ENCODE data around the gene GGCT. TPM values are rescaled to one million over a fixed set of nuclear protein-coding genes. Genes with fewer than 3 reads are reported as not detected.

Gene GGCT
- total RNA-seq, 2 donors from 2014 or later, result 46.4 to 48.9 TPM

DNA sequence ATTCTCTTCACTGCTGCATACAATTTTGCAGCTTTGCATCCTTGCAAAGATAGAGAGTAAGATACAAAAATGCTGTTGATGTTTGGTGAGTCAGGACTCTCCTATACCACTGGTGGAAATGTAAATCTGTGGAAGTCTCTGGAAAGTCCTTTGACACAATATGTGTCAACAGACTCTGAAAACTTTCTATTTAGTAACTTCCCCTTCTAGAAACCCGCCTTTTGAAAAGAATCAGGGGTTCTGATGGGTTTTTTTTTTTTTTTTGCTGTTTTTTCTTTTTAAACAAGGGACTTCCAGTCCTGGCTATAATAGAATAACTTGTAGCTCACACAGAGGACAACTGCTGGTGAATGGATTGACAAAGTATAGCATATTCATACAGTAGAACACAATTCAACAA, 42.5 kb downstream of the GGCT start:
- no peaks in the 10 kb centered on the region for H3K27me3 Mint-ChIP-seq (ENCODE audit: insufficient read depth)
- no peaks in the 10 kb centered on the region for H3K36me3 Mint-ChIP-seq (ENCODE audit: low read depth)
- no peak for DNase-seq
- no peaks in the 10 kb centered on the region for H3K4me1 Mint-ChIP-seq
- H3K4me1 ChIP-seq (ENCODE audit: control insufficient read depth, insufficient read depth, low read length), result no peaks in the 10 kb centered on the region
- H3K27me3 ChIP-seq (ENCODE audit: control insufficient read depth, insufficient read depth, low read length, poor library complexity, severe bottlenecking), result no peaks in the 10 kb centered on the region
- WGBS, 2 experiments (ENCODE audit: insufficient coverage in 1 of 2, insufficient read length in 1 of 2), result 100% methylated on average over 1 of the region's 1 CpG; no CpG with 5 or more reads in 1 of the 2 experiments
- no peak overlapping the region for H3K27ac ChIP-seq (ENCODE audit: low read depth, low read length)
- no peaks in the 10 kb centered on the region for H3K9me3 Mint-ChIP-seq
- H3K27ac Mint-ChIP-seq, result no peak overlapping the region
- no peak overlapping the region for H3K4me3 ChIP-seq (ENCODE audit: low read length)
- no peak overlapping the region for H3K9ac ChIP-seq (ENCODE audit: extremely low read depth, low read length, poor library complexity, severe bottlenecking)
- H3K9me3 ChIP-seq (ENCODE audit: control insufficient read depth, low read length), result no peaks in the 10 kb centered on the region
- no peak overlapping the region for H3K4me3 Mint-ChIP-seq
- H3K36me3 ChIP-seq (ENCODE audit: control insufficient read depth, insufficient read depth, low read length), result no peaks in the 10 kb centered on the region
- TF ChIP-seq, protein P1, sequence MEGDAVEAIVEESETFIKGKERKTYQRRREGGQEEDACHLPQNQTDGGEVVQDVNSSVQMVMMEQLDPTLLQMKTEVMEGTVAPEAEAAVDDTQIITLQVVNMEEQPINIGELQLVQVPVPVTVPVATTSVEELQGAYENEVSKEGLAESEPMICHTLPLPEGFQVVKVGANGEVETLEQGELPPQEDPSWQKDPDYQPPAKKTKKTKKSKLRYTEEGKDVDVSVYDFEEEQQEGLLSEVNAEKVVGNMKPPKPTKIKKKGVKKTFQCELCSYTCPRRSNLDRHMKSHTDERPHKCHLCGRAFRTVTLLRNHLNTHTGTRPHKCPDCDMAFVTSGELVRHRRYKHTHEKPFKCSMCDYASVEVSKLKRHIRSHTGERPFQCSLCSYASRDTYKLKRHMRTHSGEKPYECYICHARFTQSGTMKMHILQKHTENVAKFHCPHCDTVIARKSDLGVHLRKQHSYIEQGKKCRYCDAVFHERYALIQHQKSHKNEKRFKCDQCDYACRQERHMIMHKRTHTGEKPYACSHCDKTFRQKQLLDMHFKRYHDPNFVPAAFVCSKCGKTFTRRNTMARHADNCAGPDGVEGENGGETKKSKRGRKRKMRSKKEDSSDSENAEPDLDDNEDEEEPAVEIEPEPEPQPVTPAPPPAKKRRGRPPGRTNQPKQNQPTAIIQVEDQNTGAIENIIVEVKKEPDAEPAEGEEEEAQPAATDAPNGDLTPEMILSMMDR (conservative IDR thresholded peaks at IDR 0.05), result no peak

DNA sequence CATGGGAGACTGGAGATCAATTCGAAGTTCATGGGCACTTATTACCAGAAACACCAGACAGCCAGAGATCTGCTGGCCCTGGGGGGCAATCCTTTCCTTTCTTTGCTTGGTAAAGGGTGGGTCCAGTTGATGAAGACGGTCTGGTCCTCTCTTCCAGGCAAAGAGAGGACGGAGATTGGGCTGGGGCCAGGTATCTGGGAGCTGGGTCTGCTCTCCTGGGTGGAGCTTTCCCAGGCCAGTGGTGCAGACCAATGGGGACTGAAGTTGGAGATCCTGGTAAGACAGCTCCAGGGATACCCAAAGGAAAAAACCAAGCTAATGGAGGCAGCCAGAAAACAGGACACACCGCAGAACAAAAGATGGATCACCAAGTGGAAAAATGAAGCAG, 44.4 kb downstream of the GGCT start:
- H3K9me3 ChIP-seq (ENCODE audit: control insufficient read depth, low read length), result no peaks in the 10 kb centered on the region
- no peaks in the 10 kb centered on the region for H3K36me3 ChIP-seq (ENCODE audit: control insufficient read depth, insufficient read depth, low read length)
- 81 to 100% methylated on average over 2 to 4 of the region's 4 CpGs for WGBS, 2 experiments (ENCODE audit: insufficient coverage in 1 of 2, insufficient read length in 1 of 2)
- no peaks in the 10 kb centered on the region for H3K4me1 ChIP-seq (ENCODE audit: control insufficient read depth, insufficient read depth, low read length)
- Mint-ChIP-seq H3K27ac (no peak overlapping the region), H3K4me3 (no peak overlapping the region), H3K4me1 (no peaks in the 10 kb centered on the region), H3K9me3 (no peaks in the 10 kb centered on the region), H3K36me3 (ENCODE audit: low read depth) (no peaks in the 10 kb centered on the region), H3K27me3 (ENCODE audit: insufficient read depth) (no peaks in the 10 kb centered on the region)
- no peak for DNase-seq
- H3K4me3 ChIP-seq (ENCODE audit: low read length), result no peak overlapping the region
- H3K27me3 ChIP-seq (ENCODE audit: control insufficient read depth, insufficient read depth, low read length, poor library complexity, severe bottlenecking), result no peaks in the 10 kb centered on the region
- no peak overlapping the region for H3K9ac ChIP-seq (ENCODE audit: extremely low read depth, low read length, poor library complexity, severe bottlenecking)
- TF ChIP-seq, protein P1 (conservative IDR thresholded peaks at IDR 0.05), result no peak
- H3K27ac ChIP-seq (ENCODE audit: low read depth, low read length), result no peak overlapping the region

DNA sequence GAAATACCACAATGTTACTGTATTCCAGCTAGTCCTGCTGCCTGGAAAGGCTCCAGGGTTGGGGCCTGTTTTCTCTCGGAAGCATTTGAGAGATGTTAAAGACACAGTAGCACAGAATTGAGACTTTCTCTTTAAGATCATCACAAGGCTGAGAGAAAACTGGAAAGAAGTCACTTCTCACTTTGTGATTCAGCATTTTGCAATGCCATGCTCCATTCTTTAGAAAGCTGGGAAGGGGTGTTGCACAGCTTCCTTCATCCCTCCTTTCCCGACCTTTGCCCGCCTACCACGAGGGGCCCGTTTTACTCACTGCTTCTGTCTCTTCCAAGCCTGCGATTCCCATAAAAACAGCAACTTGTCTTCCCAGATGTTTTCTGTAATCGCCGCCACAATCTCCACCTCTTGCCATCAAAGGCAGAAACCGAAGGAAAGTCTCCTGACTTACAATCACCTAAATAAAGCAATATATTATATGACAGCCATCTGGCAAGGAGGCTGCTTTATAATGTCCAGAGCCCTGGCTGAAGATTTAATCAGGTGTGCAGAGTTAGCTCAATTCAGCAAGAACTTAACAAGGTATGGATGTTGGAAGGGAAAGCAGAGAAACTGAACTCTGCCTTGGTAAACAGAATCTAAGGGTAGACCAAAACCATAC, 44.9 kb downstream of the GGCT start:
- H3K36me3 ChIP-seq (ENCODE audit: control insufficient read depth, insufficient read depth, low read length), result no peaks in the 10 kb centered on the region
- TF ChIP-seq, protein P1 (conservative IDR thresholded peaks at IDR 0.05), result no peak
- no peak for DNase-seq
- H3K27me3 ChIP-seq (ENCODE audit: control insufficient read depth, insufficient read depth, low read length, poor library complexity, severe bottlenecking), result no peaks in the 10 kb centered on the region
- Mint-ChIP-seq H3K9me3 (no peaks in the 10 kb centered on the region), H3K27ac (no peak overlapping the region), H3K27me3 (ENCODE audit: insufficient read depth) (no peaks in the 10 kb centered on the region), H3K36me3 (ENCODE audit: low read depth) (no peaks in the 10 kb centered on the region), H3K4me1 (no peaks in the 10 kb centered on the region), H3K4me3 (no peak overlapping the region)
- no peaks in the 10 kb centered on the region for H3K9me3 ChIP-seq (ENCODE audit: control insufficient read depth, low read length)
- H3K9ac ChIP-seq (ENCODE audit: extremely low read depth, low read length, poor library complexity, severe bottlenecking), result no peak overlapping the region
- H3K4me3 ChIP-seq (ENCODE audit: low read length), result no peak overlapping the region
- WGBS, 2 experiments (ENCODE audit: insufficient coverage in 1 of 2, insufficient read length in 1 of 2), result 84 to 89% methylated on average over 4 to 9 of the region's 9 CpGs
- H3K4me1 ChIP-seq (ENCODE audit: control insufficient read depth, insufficient read depth, low read length), result no peaks in the 10 kb centered on the region
- no peak overlapping the region for H3K27ac ChIP-seq (ENCODE audit: low read depth, low read length)

All from endodermal cell (in vitro differentiated cells).